SK-N-SH treated with all-trans-retinoic acid at 6 μM for 48 hours (cell line): ENCODE data around the gene DIAPH3.

Experiments
- GLIS3 ChIP-seq: fragments of 250-450 bp; sonication (Bioruptor Pico); IDR thresholded peaks from 2 replicates; pipeline ENCODE4 v1.5.0; 2020; ENCODE audit warnings: mild to moderate bottlenecking, moderate library complexity
- OSR1 ChIP-seq: fragments of 250-450 bp; sonication (Bioruptor Pico); IDR thresholded peaks from 2 replicates; pipeline ENCODE4 v1.8.0; 2022; ENCODE audit warnings: moderate library complexity, mild to moderate bottlenecking, inconsistent platforms
- PPARA ChIP-seq: fragments of 250-450 bp; sonication (Bioruptor Pico); IDR thresholded peaks from 2 replicates; pipeline ENCODE4 v1.5.0; 2020; ENCODE audit warnings: mild to moderate bottlenecking, borderline replicate concordance
- SNAI2 ChIP-seq: fragments of 250-450 bp; sonication (Bioruptor Pico); IDR thresholded peaks from 2 replicates; pipeline ENCODE4 v1.5.0; 2020; ENCODE audit warnings: mild to moderate bottlenecking, moderate library complexity
- TCF4 ChIP-seq: fragments of 250-450 bp; sonication (Bioruptor Pico); IDR thresholded peaks from 2 replicates; pipeline ENCODE4 v1.8.0; 2021; ENCODE audit warnings: mild to moderate bottlenecking, moderate library complexity, borderline replicate concordance
- TOX ChIP-seq: fragments of 250-450 bp; sonication (Bioruptor Pico); IDR thresholded peaks from 2 replicates; pipeline ENCODE4 v1.8.0; 2021; ENCODE audit warnings: mild to moderate bottlenecking, moderate library complexity, borderline replicate concordance
- ZNF565 ChIP-seq: fragments of 450-650 bp; formaldehyde crosslinking; conservative IDR thresholded peaks from 2 replicates; pipeline ENCODE4 v1.5.0; 2020; ENCODE audit warnings: low read depth, mild to moderate bottlenecking, moderate library complexity
- ZNF70 ChIP-seq: fragments of 450-650 bp; formaldehyde crosslinking; IDR thresholded peaks from 2 replicates; pipeline ENCODE4 v1.5.0; 2020; ENCODE audit warnings: mild to moderate bottlenecking, moderate library complexity
- TF ChIP-seq, protein P1 (sequence below): fragments of 250-450 bp; sonication (Bioruptor Pico); IDR thresholded peaks from 2 replicates; pipeline ENCODE4 v1.5.1; 2020; ENCODE audit warnings: low read depth, mild to moderate bottlenecking, moderate library complexity
- TF ChIP-seq, protein P2 (sequence below): fragments of 250-450 bp; sonication (Bioruptor Pico); IDR thresholded peaks from 2 replicates; pipeline ENCODE4 v1.8.0; 2020; ENCODE audit warnings: mild to moderate bottlenecking, moderate library complexity, borderline replicate concordance

DNA sequence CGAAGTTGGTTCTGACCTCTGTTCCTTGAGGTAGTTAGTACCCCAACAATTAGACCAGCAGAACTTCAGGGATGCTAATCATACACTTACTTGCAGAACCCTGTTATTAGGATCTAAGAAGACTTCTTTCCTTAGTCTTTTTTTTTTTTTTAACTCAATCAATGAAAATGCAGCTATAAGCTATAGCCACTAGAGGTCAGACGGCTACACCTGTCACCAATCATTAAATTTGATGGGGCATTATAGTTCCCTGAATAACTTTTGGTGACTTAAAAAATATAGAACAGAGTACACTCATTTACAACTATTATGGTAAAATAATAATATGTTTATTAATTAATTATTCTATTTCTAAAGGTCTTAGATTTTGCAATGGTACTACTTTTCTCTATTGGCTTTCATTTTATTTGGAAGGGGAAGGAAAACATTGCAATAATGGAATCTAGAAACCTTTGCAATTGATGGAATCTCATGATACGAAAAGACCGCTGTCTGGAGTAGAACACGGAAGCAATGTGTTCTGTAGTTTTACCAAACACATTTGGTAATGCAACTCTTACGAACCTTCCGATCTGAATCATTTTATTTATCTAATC, 483.2 kb downstream of the DIAPH3 start:
- TF ChIP-seq ZNF70 (CRISPR knock-in tag), result no peak
- no peak for TF ChIP-seq PPARA (CRISPR knock-in tag)
- TF ChIP-seq, protein P1, sequence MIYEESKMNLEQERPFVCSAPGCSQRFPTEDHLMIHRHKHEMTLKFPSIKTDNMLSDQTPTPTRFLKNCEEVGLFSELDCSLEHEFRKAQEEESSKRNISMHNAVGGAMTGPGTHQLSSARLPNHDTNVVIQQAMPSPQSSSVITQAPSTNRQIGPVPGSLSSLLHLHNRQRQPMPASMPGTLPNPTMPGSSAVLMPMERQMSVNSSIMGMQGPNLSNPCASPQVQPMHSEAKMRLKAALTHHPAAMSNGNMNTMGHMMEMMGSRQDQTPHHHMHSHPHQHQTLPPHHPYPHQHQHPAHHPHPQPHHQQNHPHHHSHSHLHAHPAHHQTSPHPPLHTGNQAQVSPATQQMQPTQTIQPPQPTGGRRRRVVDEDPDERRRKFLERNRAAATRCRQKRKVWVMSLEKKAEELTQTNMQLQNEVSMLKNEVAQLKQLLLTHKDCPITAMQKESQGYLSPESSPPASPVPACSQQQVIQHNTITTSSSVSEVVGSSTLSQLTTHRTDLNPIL (CRISPR knock-in tag), result no peak
- TF ChIP-seq, protein P2, sequence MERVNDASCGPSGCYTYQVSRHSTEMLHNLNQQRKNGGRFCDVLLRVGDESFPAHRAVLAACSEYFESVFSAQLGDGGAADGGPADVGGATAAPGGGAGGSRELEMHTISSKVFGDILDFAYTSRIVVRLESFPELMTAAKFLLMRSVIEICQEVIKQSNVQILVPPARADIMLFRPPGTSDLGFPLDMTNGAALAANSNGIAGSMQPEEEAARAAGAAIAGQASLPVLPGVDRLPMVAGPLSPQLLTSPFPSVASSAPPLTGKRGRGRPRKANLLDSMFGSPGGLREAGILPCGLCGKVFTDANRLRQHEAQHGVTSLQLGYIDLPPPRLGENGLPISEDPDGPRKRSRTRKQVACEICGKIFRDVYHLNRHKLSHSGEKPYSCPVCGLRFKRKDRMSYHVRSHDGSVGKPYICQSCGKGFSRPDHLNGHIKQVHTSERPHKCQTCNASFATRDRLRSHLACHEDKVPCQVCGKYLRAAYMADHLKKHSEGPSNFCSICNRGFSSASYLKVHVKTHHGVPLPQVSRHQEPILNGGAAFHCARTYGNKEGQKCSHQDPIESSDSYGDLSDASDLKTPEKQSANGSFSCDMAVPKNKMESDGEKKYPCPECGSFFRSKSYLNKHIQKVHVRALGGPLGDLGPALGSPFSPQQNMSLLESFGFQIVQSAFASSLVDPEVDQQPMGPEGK (CRISPR knock-in tag), result no peak
- TF ChIP-seq ZNF565 (CRISPR knock-in tag), result no peak
- TF ChIP-seq TCF4 (CRISPR knock-in tag), result no peak
- TF ChIP-seq OSR1 (CRISPR knock-in tag), result no peak
- no peak for TF ChIP-seq SNAI2 (CRISPR knock-in tag)
- TF ChIP-seq GLIS3 (CRISPR knock-in tag), result no peak
- TF ChIP-seq TOX (CRISPR knock-in tag), result no peak
